GM21447 (cell line): Measurements from ENCODE around the gene ZNF789.
A peak's percentile ranks its signal among the peaks of the same experiment; 100 is the strongest.

ENCODE experiments used
- ATAC-seq: cut with Tn5 transposase; IDR thresholded peaks from one replicate; pipeline ENCODE4 v1.9.1; 2021; ENCODE audit not compliant: unreplicated experiment

Gene ZNF789

GRCh38 chr7:99504281-99504602, 31.6 kb downstream of the ZNF789 start:
- no peak for ATAC-seq

DNA sequence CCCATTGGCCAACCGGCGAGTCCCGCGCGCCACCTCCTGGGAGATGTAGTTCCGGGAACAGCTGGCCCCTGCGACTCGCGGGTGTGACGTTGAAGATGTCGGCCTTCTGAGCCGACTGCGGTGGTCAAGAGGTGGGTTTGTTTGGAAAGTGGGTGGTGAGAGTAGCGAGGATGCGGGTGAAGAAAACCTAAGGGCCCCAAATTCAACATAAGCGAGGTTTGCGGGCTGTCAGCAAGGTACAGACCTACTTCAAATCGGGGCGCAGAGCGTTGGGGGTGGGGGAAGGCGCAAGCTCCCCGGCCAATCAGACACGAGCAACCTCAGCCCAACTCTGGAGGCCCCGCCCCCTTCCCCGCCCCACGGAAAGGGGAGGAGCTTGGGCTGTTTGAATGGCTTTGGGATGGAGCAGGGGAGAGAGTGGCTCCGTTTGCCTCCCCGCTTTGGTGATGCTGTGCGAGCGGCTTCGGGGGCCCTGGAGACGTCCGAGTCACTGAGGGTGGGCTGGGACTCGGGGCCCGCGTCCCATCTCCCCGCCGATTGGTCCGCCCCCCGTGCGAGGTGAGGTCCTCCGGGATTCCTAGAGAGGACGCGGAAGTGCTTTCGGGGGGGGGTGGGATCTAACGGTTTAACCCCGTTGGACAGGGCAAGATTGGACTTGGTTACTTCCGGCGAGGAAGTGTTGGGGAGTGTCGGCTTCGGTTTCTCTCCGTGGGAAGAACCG, 32.1 kb downstream of the ZNF789 start, which contains the start of gene ZKSCAN5:
Gene ZKSCAN5 (plus strand): TSS at position 60 of the 721 bp plus-strand sequence. CDS start 1,383 bp downstream, outside the sequence.
- ATAC-seq: peak; percentile 80

DNA sequence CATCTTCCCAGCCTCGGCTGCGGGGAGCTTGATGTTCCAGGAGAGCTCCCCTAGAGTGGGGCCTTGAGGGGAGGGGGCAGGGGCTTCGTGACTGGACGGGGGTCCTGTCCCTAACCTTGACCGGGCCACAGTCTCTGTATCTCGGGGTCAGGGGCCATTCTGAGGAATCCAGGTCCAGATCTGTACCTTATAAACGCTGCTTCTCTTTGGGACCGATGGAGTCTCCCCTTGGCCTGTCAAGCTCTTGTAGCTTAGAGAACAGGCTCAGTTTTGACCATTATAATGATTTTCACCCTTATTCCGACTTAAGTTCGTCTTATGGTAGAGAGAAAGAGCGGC, 32.6 kb downstream of the ZNF789 start:
- ATAC-seq: peak; percentile 5

DNA sequence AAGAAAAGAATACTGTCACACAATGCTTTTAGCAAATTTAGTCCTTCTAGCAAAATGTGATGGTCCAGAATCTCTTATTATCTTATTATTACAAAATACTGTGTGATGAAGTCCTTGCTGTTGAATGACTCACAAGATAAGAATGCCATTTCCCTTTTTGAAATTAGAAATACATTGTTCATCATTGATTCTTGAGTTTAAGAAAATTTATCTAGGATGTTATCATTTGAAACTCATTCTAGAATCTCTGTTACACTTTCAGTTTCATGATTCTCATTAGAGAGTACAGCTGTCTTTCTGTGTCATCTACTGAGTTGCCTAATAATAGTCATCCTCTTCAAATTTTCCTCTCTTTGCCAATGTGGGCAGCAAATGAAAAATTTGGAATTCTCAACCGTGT, 41.4 kb downstream of the ZNF789 start:
- ATAC-seq: no peak

DNA sequence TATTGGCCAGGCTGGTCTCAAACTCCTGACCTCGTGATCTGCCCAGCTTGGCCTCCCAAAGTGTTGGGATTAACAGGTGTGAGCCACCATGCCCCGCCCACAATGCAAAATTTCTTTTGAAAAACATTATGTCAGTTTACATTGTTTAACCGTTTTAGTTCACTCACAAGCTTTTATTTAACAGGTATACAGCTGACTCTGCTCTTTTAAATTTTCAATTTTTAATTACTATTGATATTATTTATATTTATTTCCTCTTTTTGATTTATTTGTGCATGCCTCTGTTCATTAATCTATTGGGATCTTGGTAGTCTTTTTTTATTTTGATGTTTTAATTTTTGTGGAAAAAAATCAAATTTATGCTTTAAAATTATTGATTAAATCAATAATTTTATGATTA, 48.7 kb downstream of the ZNF789 start:
- no peak for ATAC-seq

- no peak for ATAC-seq
These were observed 53.2 kb downstream of the ZNF789 start for GRCh38 chr7:99525713-99526440.

GRCh38 chr7:99531354-99531765, 58.7 kb downstream of the ZNF789 start:
- no peak for ATAC-seq

GRCh38 chr7:99535667-99536066, 63.0 kb downstream of the ZNF789 start:
- no peak for ATAC-seq
